ENCODE results near the gene PLPPR3. TPM values are rescaled to one million over a fixed set of nuclear protein-coding genes. Genes with fewer than 3 reads are reported as not detected.

The PLPPR3 gene
- total and polyA plus RNA-seq, 2 experiments from 2014 or later = 65.7 to 88.2 TPM

GRCh38 chr19:814152-815078, 7.3 kb downstream of the PLPPR3 start:
- no peak for TF ChIP-seq CTCF (IDR thresholded peaks at IDR 0.05; ENCODE audit: low read depth, low read length)
- Histone ChIP-seq H3K36me3 (peaks cover 37% of the 10 kb centered on the region), H3K4me1 (ENCODE audit: low read depth) (no peaks in the 10 kb centered on the region), H3K27me3 (no peaks in the 10 kb centered on the region), H3K9me3 (ENCODE audit: low read depth) (no peaks in the 10 kb centered on the region), H3K4me3 (no peak overlapping the region), H3K27ac (no peak overlapping the region)
- DNase-seq (ENCODE audit: low read depth in 1 of 2, low spot score in 1 of 2) = no peak

- Histone ChIP-seq H3K4me3 (no peak overlapping the region), H3K36me3 (peaks cover 46% of the 10 kb centered on the region), H3K27me3 (no peaks in the 10 kb centered on the region), H3K27ac (no peak overlapping the region), H3K4me1 (ENCODE audit: low read depth) (no peaks in the 10 kb centered on the region), H3K9me3 (ENCODE audit: low read depth) (no peaks in the 10 kb centered on the region)
- TF ChIP-seq CTCF (IDR thresholded peaks at IDR 0.05; ENCODE audit: low read depth, low read length) = no peak
- DNase-seq (ENCODE audit: low read depth in 1 of 2, low spot score in 1 of 2) = no peak
Observed at GRCh38 chr19:813219-814151, 8.3 kb downstream of the PLPPR3 start.

GRCh38 chr19:812747-813218, 9.0 kb downstream of the PLPPR3 start:
- TF ChIP-seq CTCF (IDR thresholded peaks at IDR 0.05; ENCODE audit: low read depth, low read length) = no peak
- Histone ChIP-seq H3K9me3 (ENCODE audit: low read depth) (no peaks in the 10 kb centered on the region), H3K4me1 (ENCODE audit: low read depth) (no peaks in the 10 kb centered on the region), H3K27me3 (no peaks in the 10 kb centered on the region), H3K36me3 (peaks cover 50% of the 10 kb centered on the region), H3K27ac (no peak overlapping the region), H3K4me3 (no peak overlapping the region)
- DNase-seq (ENCODE audit: low read depth in 1 of 2, low spot score in 1 of 2) = no peak

GRCh38 chr19:812049-812746, 9.6 kb downstream of the PLPPR3 start:
- Histone ChIP-seq H3K4me3 (no peak overlapping the region), H3K4me1 (ENCODE audit: low read depth) (no peaks in the 10 kb centered on the region), H3K9me3 (ENCODE audit: low read depth) (no peaks in the 10 kb centered on the region), H3K27ac (no peak overlapping the region), H3K27me3 (no peaks in the 10 kb centered on the region), H3K36me3 (peaks cover 56% of the 10 kb centered on the region)
- no peak for DNase-seq (ENCODE audit: low read depth in 1 of 2, low spot score in 1 of 2)
- TF ChIP-seq CTCF (IDR thresholded peaks at IDR 0.05; ENCODE audit: low read depth, low read length) = no peak

GRCh38 chr19:811506-812048, 10.2 kb downstream of the PLPPR3 start:
- Histone ChIP-seq H3K36me3 (peaks cover 62% of the 10 kb centered on the region), H3K4me3 (no peak overlapping the region), H3K4me1 (ENCODE audit: low read depth) (no peaks in the 10 kb centered on the region), H3K27ac (no peak overlapping the region), H3K9me3 (ENCODE audit: low read depth) (no peaks in the 10 kb centered on the region), H3K27me3 (no peaks in the 10 kb centered on the region)
- no peak for TF ChIP-seq CTCF (IDR thresholded peaks at IDR 0.05; ENCODE audit: low read depth, low read length)
- DNase-seq (ENCODE audit: low read depth in 1 of 2, low spot score in 1 of 2) = no peak

Data from cardiac muscle cell (in vitro differentiated cells and primary cell).